Muscle layer of duodenum (tissue), 2 donors: Measurements from ENCODE around the gene MICALL2.
"Not testable (repeated sequence)": the region's sequence is repeated elsewhere in the genome, so short reads cannot be mapped to it uniquely, and the experiment has no call there.

Source experiments
- H3K27ac ChIP-seq: one replicate; pipeline ENCODE4 v1.7.0; 2013; ENCODE audit warnings: mild to moderate bottlenecking, low read length
- H3K27me3 ChIP-seq: one replicate; pipeline ENCODE4 v1.7.0; 2013; ENCODE audit warnings: low read depth, mild to moderate bottlenecking, control low read depth, low read length
- H3K36me3 ChIP-seq, 2 donors: one replicate each; pipeline ENCODE4 v1.7.0; 2013; ENCODE audit warnings: low read length in 2 of 2, control low read depth in 1 of 2, mild to moderate bottlenecking in 1 of 2; ENCODE audit not compliant: insufficient read depth in 2 of 2, control insufficient read depth in 1 of 2
- H3K4me1 ChIP-seq, 2 donors: one replicate each; pipeline ENCODE4 v1.7.0; 2013; ENCODE audit warnings: low read length in 2 of 2, mild to moderate bottlenecking in 2 of 2, control low read depth in 1 of 2, moderate library complexity in 1 of 2; ENCODE audit not compliant: insufficient read depth in 2 of 2, control insufficient read depth in 1 of 2
- H3K4me3 ChIP-seq, 2 donors: one replicate each; pipeline ENCODE4 v1.7.0; 2013; ENCODE audit warnings: low read length in 2 of 2, low read depth in 1 of 2, mild to moderate bottlenecking in 1 of 2
- H3K9me3 ChIP-seq, 2 donors: one replicate each; pipeline ENCODE4 v1.7.0; 2013; ENCODE audit warnings: low read length in 2 of 2, control low read depth in 1 of 2, mild to moderate bottlenecking in 1 of 2; ENCODE audit not compliant: control insufficient read depth in 1 of 2
- donor health status: healthy.

The MICALL2 gene

GRCh38 chr7:1446026-1446425 lies 13.2 kb downstream of the MICALL2 start:
- H3K27ac ChIP-seq, H3K27me3 ChIP-seq, H3K9me3 ChIP-seq, H3K4me3 ChIP-seq: not testable (repeated sequence)
- Histone ChIP-seq H3K4me1 (peaks cover 0 to 15% of the 10 kb centered on the region in 2 donors), H3K36me3 (peaks cover 0 to 16% of the 10 kb centered on the region in 2 donors)

DNA sequence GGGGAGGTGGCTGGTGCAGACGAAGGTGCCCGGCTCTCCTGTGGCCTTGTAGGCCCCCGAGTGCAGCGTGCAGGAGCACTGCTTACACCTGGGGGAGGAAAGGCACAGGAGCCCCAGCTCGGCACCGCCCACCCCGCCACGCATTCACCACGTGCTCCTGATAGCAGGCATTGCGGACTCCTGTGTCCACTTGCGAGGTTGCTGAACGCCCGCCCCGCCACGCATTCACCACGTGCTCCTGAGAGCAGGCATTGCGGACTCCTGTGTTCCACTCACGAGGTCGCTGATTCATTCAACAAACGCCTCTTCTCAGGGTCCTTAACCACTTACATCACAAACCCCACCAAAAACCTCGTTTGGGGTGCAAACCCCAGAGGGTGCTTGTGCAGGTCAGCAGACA lies 13.9 kb downstream of the MICALL2 start:
- Histone ChIP-seq H3K27ac (no peak overlapping the region), H3K4me1 (peaks cover 0 to 13% of the 10 kb centered on the region in 2 donors), H3K4me3 (no peak overlapping the region)

GRCh38 chr7:1444925-1445322 lies 14.3 kb downstream of the MICALL2 start:
- H3K9me3 ChIP-seq: no peaks in the 10 kb centered on the region
- H3K36me3 ChIP-seq: peaks cover 0 to 16% of the 10 kb centered on the region in 2 donors
- H3K4me1 ChIP-seq: peaks cover 0 to 13% of the 10 kb centered on the region in 2 donors
- no peak overlapping the region for H3K27ac ChIP-seq
- H3K27me3 ChIP-seq: no peaks in the 10 kb centered on the region
- H3K4me3 ChIP-seq: no peak overlapping the region

More for the DNA sequence above, 13.9 kb downstream of the MICALL2 start:
- no peaks in the 10 kb centered on the region for H3K27me3 ChIP-seq
- no peaks in the 10 kb centered on the region for H3K9me3 ChIP-seq
- peaks cover 0 to 16% of the 10 kb centered on the region in 2 donors for H3K36me3 ChIP-seq

- H3K36me3 ChIP-seq: peaks cover 2 to 12% of the 10 kb centered on the region in 2 donors
- H3K27me3 ChIP-seq: no peaks in the 10 kb centered on the region
- no peak overlapping the region for H3K4me3 ChIP-seq
- no peaks in the 10 kb centered on the region for H3K9me3 ChIP-seq
- H3K27ac ChIP-seq: no peak overlapping the region
- H3K4me1 ChIP-seq: peaks cover 0 to 13% of the 10 kb centered on the region in 2 donors
These were observed 14.9 kb downstream of the MICALL2 start for GRCh38 chr7:1444214-1444924.

- peaks cover 5 to 12% of the 10 kb centered on the region in 2 donors for H3K36me3 ChIP-seq
- not testable (repeated sequence) for H3K27ac ChIP-seq, H3K27me3 ChIP-seq, H3K4me3 ChIP-seq, H3K9me3 ChIP-seq
- peaks cover 0 to 13% of the 10 kb centered on the region in 2 donors for H3K4me1 ChIP-seq
These were observed 15.6 kb downstream of the MICALL2 start for GRCh38 chr7:1443587-1444200.

- Histone ChIP-seq H3K36me3 (peaks cover 5 to 18% of the 10 kb centered on the region in 2 donors), H3K27ac (no peak overlapping the region), H3K4me1 (peaks cover 0 to 6% of the 10 kb centered on the region in 2 donors), H3K4me3 (no peak overlapping the region), H3K27me3 (no peaks in the 10 kb centered on the region), H3K9me3 (no peaks in the 10 kb centered on the region)
These were observed 16.7 kb downstream of the MICALL2 start for GRCh38 chr7:1442355-1443124.

GRCh38 chr7:1441615-1442354 lies 17.5 kb downstream of the MICALL2 start:
- Histone ChIP-seq H3K36me3 (peaks cover 5 to 25% of the 10 kb centered on the region in 2 donors), H3K27ac (no peak overlapping the region), H3K9me3 (no peaks in the 10 kb centered on the region), H3K4me1 (peaks cover 0 to 2% of the 10 kb centered on the region in 2 donors), H3K4me3 (no peak overlapping the region), H3K27me3 (no peaks in the 10 kb centered on the region)

DNA sequence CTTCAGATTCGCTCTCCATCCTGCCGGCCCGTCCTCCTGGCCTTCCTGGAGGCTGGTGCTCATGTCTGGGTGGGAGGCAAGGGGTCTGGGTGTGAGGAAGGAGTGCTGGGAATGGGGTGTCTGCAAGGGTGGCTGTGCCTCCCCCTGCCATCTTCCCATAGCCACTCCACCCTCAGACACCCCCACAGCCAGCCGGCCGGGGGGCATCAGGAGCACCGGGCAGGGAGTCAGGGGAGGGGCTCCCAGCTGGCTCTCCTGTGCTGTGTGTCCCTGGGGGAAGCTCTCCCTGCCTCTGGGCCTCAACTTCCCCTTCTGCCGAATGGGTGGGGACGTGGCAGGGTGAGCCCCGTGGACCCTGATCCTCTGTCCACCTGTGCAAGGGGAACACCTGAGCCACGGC lies 18.6 kb downstream of the MICALL2 start:
- H3K27ac ChIP-seq: no peak overlapping the region
- H3K27me3 ChIP-seq: no peaks in the 10 kb centered on the region
- H3K4me1 ChIP-seq: no peaks in the 10 kb centered on the region
- H3K9me3 ChIP-seq: no peaks in the 10 kb centered on the region
- no peak overlapping the region for H3K4me3 ChIP-seq
- H3K36me3 ChIP-seq: peaks cover 5 to 28% of the 10 kb centered on the region in 2 donors

- Histone ChIP-seq H3K9me3 (no peaks in the 10 kb centered on the region), H3K36me3 (peaks cover 5 to 31% of the 10 kb centered on the region in 2 donors), H3K27ac (no peak overlapping the region), H3K4me3 (no peak overlapping the region), H3K4me1 (no peaks in the 10 kb centered on the region), H3K27me3 (no peaks in the 10 kb centered on the region)
These were observed 19.6 kb downstream of the MICALL2 start for GRCh38 chr7:1439373-1440363.

- Histone ChIP-seq H3K4me1 (no peaks in the 10 kb centered on the region), H3K4me3 (no peak overlapping the region), H3K27ac (no peak overlapping the region), H3K36me3 (peaks cover 5 to 31% of the 10 kb centered on the region in 2 donors), H3K27me3 (no peaks in the 10 kb centered on the region), H3K9me3 (no peaks in the 10 kb centered on the region)
These were observed 20.4 kb downstream of the MICALL2 start for GRCh38 chr7:1438821-1439220.
